GM12875 (cell line): ENCODE measurements around the gene HS3ST6.
A peak's percentile ranks its signal among the peaks of the same experiment; 100 is the strongest.

ENCODE experiments used
- H3K4me3 ChIP-seq: one replicate; pipeline ENCODE4 v1.5.1; 2011; ENCODE audit warnings: low read depth, low read length, control low read depth
- TF ChIP-seq, protein P1 (sequence below): IDR thresholded peaks from 2 replicates; pipeline ENCODE4 v1.5.1; 2011; ENCODE audit warnings: low read depth, mild to moderate bottlenecking, control low read depth, inconsistent platforms, low read length, moderate library complexity, borderline replicate concordance; ENCODE audit not compliant: insufficient read depth

The HS3ST6 gene

GRCh38 chr16:1865902-1866690 lies 52.1 kb downstream of the HS3ST6 start:
- no peak overlapping the region for H3K4me3 ChIP-seq
- TF ChIP-seq, protein P1, sequence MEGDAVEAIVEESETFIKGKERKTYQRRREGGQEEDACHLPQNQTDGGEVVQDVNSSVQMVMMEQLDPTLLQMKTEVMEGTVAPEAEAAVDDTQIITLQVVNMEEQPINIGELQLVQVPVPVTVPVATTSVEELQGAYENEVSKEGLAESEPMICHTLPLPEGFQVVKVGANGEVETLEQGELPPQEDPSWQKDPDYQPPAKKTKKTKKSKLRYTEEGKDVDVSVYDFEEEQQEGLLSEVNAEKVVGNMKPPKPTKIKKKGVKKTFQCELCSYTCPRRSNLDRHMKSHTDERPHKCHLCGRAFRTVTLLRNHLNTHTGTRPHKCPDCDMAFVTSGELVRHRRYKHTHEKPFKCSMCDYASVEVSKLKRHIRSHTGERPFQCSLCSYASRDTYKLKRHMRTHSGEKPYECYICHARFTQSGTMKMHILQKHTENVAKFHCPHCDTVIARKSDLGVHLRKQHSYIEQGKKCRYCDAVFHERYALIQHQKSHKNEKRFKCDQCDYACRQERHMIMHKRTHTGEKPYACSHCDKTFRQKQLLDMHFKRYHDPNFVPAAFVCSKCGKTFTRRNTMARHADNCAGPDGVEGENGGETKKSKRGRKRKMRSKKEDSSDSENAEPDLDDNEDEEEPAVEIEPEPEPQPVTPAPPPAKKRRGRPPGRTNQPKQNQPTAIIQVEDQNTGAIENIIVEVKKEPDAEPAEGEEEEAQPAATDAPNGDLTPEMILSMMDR: no peak

DNA sequence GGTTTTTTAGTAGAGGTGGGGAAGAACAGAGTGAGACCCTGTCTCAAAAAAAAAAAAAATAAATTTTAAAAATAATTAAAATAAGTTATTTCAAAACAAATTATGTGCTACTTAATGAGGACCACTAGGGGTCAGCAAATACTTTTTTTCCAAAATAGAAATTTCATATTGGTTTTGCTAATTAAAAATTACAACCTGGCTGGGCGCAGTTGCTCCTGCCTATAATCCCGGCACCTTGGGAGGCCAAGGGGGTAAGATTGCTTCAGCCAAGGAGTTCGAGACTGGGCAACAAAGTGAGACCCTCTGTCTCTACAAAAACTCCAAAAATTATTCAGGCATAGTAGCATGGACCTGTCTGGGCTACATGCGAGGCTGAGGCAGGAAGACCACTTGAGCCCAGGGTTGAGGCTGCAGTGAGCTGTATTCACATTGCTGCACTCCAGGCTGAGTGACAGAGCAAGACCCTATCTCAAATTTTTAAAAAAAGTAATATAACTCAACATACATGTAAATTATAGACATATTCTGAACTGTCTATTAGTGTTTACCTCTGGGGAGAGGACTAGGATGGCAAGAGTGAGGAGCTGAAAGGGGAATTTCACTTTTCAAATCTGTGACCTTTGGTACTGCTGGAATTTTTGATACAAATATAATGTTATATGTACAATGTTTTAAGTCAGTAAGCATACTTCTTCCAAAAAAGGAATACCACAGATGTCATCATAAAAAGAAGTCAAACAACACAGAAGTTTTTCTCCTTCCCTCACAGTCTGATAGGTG lies 54.3 kb downstream of the HS3ST6 start:
- no peak overlapping the region for H3K4me3 ChIP-seq
- TF ChIP-seq, protein P1: peak; percentile 24; the same call in 1 of the 2 replicates

GRCh38 chr16:1862394-1862793 lies 55.8 kb downstream of the HS3ST6 start:
- no peak overlapping the region for H3K4me3 ChIP-seq
- TF ChIP-seq, protein P1: no peak

- H3K4me3 ChIP-seq: no peak overlapping the region
- TF ChIP-seq, protein P1: no peak
Measured at GRCh38 chr16:1861730-1862129, 56.5 kb downstream of the HS3ST6 start.
